SK-N-SH (cell line): ENCODE results near the gene ORC3. TPM values are rescaled to one million over a fixed set of nuclear protein-coding genes. Genes with fewer than 3 reads are reported as not detected.

ENCODE experiments used
- CTCF ChIA-PET: fragments of 300-600, 350-600 bp; formaldehyde crosslinking; extraction: SDS; loops from one replicate; lab custom pipeline; 2021; lab: Yijun Ruan, JAX
- POLR2A ChIA-PET: fragments of 350-600 bp; sonication (Branson Sonifier 250); formaldehyde crosslinking; extraction: SDS; loops from one replicate; lab custom pipeline; 2020; ENCODE audit warnings: antibody characterized with exemption, inconsistent platforms; lab: Yijun Ruan, JAX
- DNase-seq: peaks from one replicate; pipeline ENCODE4 v3.0.0; 2012
- H2AFZ ChIP-seq: fragments of 200-600 bp; sonication (generic); 2 replicates; pipeline ENCODE4 v1.8.1; 2016; ENCODE audit warnings: antibody characterized with exemption, mild to moderate bottlenecking, low read depth
- H3F3A ChIP-seq: fragments of 200-600 bp; sonication (generic); replicated peaks from 2 replicates; pipeline ENCODE3; 2016; ENCODE audit warnings: antibody characterized with exemption, mild to moderate bottlenecking; ENCODE audit not compliant: insufficient read depth
- H3K27ac ChIP-seq, 2 experiments: fragments of 200-500 bp in 1 of 2; fragments of 200-600 bp in 1 of 2; sonication (Bioruptor generic) in 1 of 2; sonication (generic), shearing (Covaris generic) in 1 of 2; 2 replicates each; pipeline versions ENCODE4 v1.5.1 to v1.6.1; 2014 to 2016; ENCODE audit warnings: low read depth in 2 of 2, inconsistent platforms in 1 of 2, low read length in 1 of 2, mild to moderate bottlenecking in 1 of 2, mixed read lengths in 1 of 2
- H3K27me3 ChIP-seq: fragments of 200-600 bp; sonication (generic), shearing (Covaris generic); 2 replicates; pipeline ENCODE4 v1.6.1; 2016; ENCODE audit warnings: mixed run types; ENCODE audit not compliant: insufficient read depth
- H3K36me3 ChIP-seq, 2 experiments: fragments of 200-500 bp in 1 of 2; fragments of 200-600 bp in 1 of 2; sonication (Bioruptor generic) in 1 of 2; sonication (generic) in 1 of 2; replicated peaks in 1 of 2; 2 replicates each; pipeline versions ENCODE3 to v1.5.1; 2014 to 2016; ENCODE audit warnings: low read length in 1 of 2, mild to moderate bottlenecking in 1 of 2; ENCODE audit not compliant: insufficient read depth in 2 of 2, control insufficient read depth in 1 of 2
- H3K4me1 ChIP-seq, 2 experiments: fragments of 200-500 bp in 1 of 2; fragments of 200-600 bp in 1 of 2; sonication (Bioruptor generic) in 1 of 2; sonication (generic), shearing (Covaris generic) in 1 of 2; 2 replicates each; pipeline versions ENCODE4 v1.5.1 to v1.6.1; 2014 to 2016; ENCODE audit warnings: low read depth in 1 of 2, low read length in 1 of 2, mixed run types in 1 of 2; ENCODE audit not compliant: insufficient read depth in 2 of 2, control insufficient read depth in 1 of 2
- H3K4me2 ChIP-seq: fragments of 200-600 bp; sonication (generic), shearing (Covaris generic); 2 replicates; pipeline ENCODE4 v1.6.1; 2017; ENCODE audit warnings: mixed run types
- H3K4me3 ChIP-seq, 2 experiments: fragments of 200-500 bp in 1 of 2; fragments of 200-600 bp in 1 of 2; sonication (Bioruptor generic) in 1 of 2; sonication (generic), shearing (Covaris generic) in 1 of 2; 2 replicates each; pipeline versions ENCODE4 v1.5.1 to v1.8.1; 2014 to 2016; ENCODE audit warnings: low read depth in 2 of 2, inconsistent platforms in 1 of 2, low read length in 1 of 2, mild to moderate bottlenecking in 1 of 2, mixed read lengths in 1 of 2, moderate library complexity in 1 of 2
- H3K79me2 ChIP-seq: fragments of 200-600 bp; sonication (generic); 2 replicates; pipeline ENCODE4 v1.8.1; 2017; ENCODE audit warnings: mild to moderate bottlenecking; ENCODE audit not compliant: insufficient read depth
- H3K9ac ChIP-seq: fragments of 200-600 bp; sonication (generic); 2 replicates; pipeline ENCODE4 v1.6.1; 2017; ENCODE audit warnings: mixed run types
- H3K9me2 ChIP-seq: fragments of 200-600 bp; sonication (generic); 2 replicates; pipeline ENCODE4 v1.6.1; 2017; ENCODE audit warnings: mixed run types
- H3K9me3 ChIP-seq: fragments of 200-600 bp; sonication (generic); 2 replicates; pipeline ENCODE4 v1.6.1; 2017; ENCODE audit warnings: mixed run types, mild to moderate bottlenecking, moderate library complexity
- H4K20me1 ChIP-seq: fragments of 200-600 bp; sonication (generic); 2 replicates; pipeline ENCODE4 v1.6.1; 2017; ENCODE audit warnings: mild to moderate bottlenecking, mixed run types; ENCODE audit not compliant: insufficient read depth
- CHD2 ChIP-seq: fragments of 150-350 bp; IDR thresholded peaks from 2 replicates; pipeline ENCODE4 v1.6.1; 2018; ENCODE audit warnings: low read length; ENCODE audit not compliant: partially characterized antibody
- ELF1 ChIP-seq: IDR thresholded peaks from 2 replicates; pipeline ENCODE4 v1.4.0; 2012
- EP300 ChIP-seq, 2 experiments: IDR thresholded peaks; 2 replicates each; pipeline versions ENCODE4 v1.4.0 to v1.6.1; 2012; ENCODE audit warnings: borderline replicate concordance in 1 of 2, low read depth in 1 of 2, low read length in 1 of 2
- FOXM1 ChIP-seq: IDR thresholded peaks from 2 replicates; pipeline ENCODE4 v1.4.0; 2012; ENCODE audit warnings: low read depth, mild to moderate bottlenecking
- GABPA ChIP-seq: IDR thresholded peaks from 2 replicates; pipeline ENCODE4 v1.4.0; 2012; ENCODE audit warnings: low read depth, mild to moderate bottlenecking
- GATA2 ChIP-seq: sonication (generic); formaldehyde crosslinking; IDR thresholded peaks from 2 replicates; pipeline ENCODE4 v1.5.0; 2020; ENCODE audit warnings: mild to moderate bottlenecking, missing genetic modification reagents
- JUND ChIP-seq: IDR thresholded peaks from 2 replicates; pipeline ENCODE4 v1.4.0; 2012
- MEF2A ChIP-seq: IDR thresholded peaks from 2 replicates; pipeline ENCODE4 v1.4.0; 2012; ENCODE audit warnings: low read depth, borderline replicate concordance
- NRF1 ChIP-seq: IDR thresholded peaks from 2 replicates; pipeline ENCODE4 v1.6.1; 2012; ENCODE audit warnings: low read depth, mild to moderate bottlenecking, low read length
- RFX5 ChIP-seq: IDR thresholded peaks from 2 replicates; pipeline ENCODE4 v1.6.1; 2012; ENCODE audit warnings: mild to moderate bottlenecking, improper control_type of control experiment, low read length
- TAF1 ChIP-seq: IDR thresholded peaks from 2 replicates; pipeline ENCODE4 v1.6.1; 2012; ENCODE audit warnings: low read depth, mild to moderate bottlenecking, low read length, moderate library complexity, borderline replicate concordance
- TEAD4 ChIP-seq: IDR thresholded peaks from 2 replicates; pipeline ENCODE4 v1.4.0; 2012; ENCODE audit warnings: mild to moderate bottlenecking, borderline replicate concordance; ENCODE audit not compliant: insufficient read depth
- WGBS: methylation state at CpG from one replicate; pipeline ENCODE4 v1.1.6; 2017; ENCODE audit warnings: low lambda C conversion rate; 5-methylcytosine and 5-hydroxymethylcytosine counted together
- polyA plus RNA-seq, 3 experiments: library from polyadenylated mRNA; depleted of rRNA; stranded (reverse); fragments of >200 nt; gene quantifications; 2 replicates each; pipeline ENCODE4 v1.2.3, GENCODE V29; 2012
- TF ChIP-seq, protein P1 (sequence below): IDR thresholded peaks from 2 replicates; pipeline ENCODE4 v1.6.1; 2012; ENCODE audit warnings: mild to moderate bottlenecking, low read depth, low read length, moderate library complexity
- TF ChIP-seq, protein P2 (sequence below): IDR thresholded peaks from 2 replicates; pipeline ENCODE4; 2012

ORC3 gene
- polyA plus RNA-seq, 1 of the 3 experiments (the other 2 are of a cell fraction) = 13.3 TPM

DNA sequence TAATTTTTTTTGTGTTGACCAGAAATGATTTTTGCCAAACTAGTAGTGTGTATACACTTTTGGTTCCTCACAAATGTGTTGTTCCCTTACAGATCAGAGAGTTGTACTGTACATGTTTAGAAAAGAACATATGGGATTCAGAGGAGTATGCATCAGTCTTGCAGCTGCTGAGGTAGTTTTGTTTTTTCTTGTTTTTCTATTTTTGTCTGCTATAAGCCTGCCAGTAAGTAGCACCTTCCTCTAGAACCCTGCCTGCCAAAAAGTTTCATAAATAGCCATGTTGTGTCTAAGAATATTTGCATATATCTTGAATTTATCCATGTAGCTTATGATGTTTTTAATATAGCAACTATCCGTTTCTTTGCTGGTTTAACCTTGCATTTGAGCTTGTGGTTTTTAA is 46.4 kb downstream of the ORC3 start:
- H4K20me1 ChIP-seq = no peaks in the 10 kb centered on the region

GRCh38 chr6:87637106-87637505 is 47.2 kb downstream of the ORC3 start:
- Histone ChIP-seq H4K20me1 (no peaks in the 10 kb centered on the region), H3K36me3 (peaks cover 24 to 42% of the 10 kb centered on the region in 2 experiments), H3K4me3 (no peak overlapping the region), H3F3A (no peaks in the 10 kb centered on the region), H3K9me2 (no peaks in the 10 kb centered on the region), H3K9me3 (no peaks in the 10 kb centered on the region), H3K27ac (no peak overlapping the region), H3K79me2 (no peaks in the 10 kb centered on the region), H3K4me1 (no peaks in the 10 kb centered on the region), H3K9ac (no peak overlapping the region), H2AFZ (no peak overlapping the region), H3K4me2 (no peak overlapping the region), H3K27me3 (no peaks in the 10 kb centered on the region)
- DNase-seq = no peak
- TF ChIP-seq NRF1 (no peak), GABPA (no peak), CHD2 (no peak)
- CTCF ChIA-PET = interaction anchor here (0.6 to 1.5 kb wide), 2 partner anchors 9 to 60 kb away, joined by 3 to 4 read pairs; no protein-coding TSS in a partner anchor
- WGBS = 93% methylated on average over 1 of the region's 1 CpG
- POLR2A ChIA-PET = no interaction called here

More for the DNA sequence above, 46.4 kb downstream of the ORC3 start:
- Histone ChIP-seq H3K27me3 (no peaks in the 10 kb centered on the region), H3K9me2 (no peaks in the 10 kb centered on the region), H3K4me1 (no peaks in the 10 kb centered on the region), H3K4me3 (no peak overlapping the region)
- 88% methylated on average over 1 of the region's 1 CpG for WGBS
- no peak for DNase-seq
- TF ChIP-seq CHD2 = no peak
- no peak for TF ChIP-seq RFX5
- TF ChIP-seq TEAD4 = no peak
- TF ChIP-seq MEF2A = no peak
- no peak for TF ChIP-seq ELF1
- TF ChIP-seq FOXM1 = no peak
- TF ChIP-seq, protein P1, sequence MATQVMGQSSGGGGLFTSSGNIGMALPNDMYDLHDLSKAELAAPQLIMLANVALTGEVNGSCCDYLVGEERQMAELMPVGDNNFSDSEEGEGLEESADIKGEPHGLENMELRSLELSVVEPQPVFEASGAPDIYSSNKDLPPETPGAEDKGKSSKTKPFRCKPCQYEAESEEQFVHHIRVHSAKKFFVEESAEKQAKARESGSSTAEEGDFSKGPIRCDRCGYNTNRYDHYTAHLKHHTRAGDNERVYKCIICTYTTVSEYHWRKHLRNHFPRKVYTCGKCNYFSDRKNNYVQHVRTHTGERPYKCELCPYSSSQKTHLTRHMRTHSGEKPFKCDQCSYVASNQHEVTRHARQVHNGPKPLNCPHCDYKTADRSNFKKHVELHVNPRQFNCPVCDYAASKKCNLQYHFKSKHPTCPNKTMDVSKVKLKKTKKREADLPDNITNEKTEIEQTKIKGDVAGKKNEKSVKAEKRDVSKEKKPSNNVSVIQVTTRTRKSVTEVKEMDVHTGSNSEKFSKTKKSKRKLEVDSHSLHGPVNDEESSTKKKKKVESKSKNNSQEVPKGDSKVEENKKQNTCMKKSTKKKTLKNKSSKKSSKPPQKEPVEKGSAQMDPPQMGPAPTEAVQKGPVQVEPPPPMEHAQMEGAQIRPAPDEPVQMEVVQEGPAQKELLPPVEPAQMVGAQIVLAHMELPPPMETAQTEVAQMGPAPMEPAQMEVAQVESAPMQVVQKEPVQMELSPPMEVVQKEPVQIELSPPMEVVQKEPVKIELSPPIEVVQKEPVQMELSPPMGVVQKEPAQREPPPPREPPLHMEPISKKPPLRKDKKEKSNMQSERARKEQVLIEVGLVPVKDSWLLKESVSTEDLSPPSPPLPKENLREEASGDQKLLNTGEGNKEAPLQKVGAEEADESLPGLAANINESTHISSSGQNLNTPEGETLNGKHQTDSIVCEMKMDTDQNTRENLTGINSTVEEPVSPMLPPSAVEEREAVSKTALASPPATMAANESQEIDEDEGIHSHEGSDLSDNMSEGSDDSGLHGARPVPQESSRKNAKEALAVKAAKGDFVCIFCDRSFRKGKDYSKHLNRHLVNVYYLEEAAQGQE = no peak
- TF ChIP-seq, protein P2, sequence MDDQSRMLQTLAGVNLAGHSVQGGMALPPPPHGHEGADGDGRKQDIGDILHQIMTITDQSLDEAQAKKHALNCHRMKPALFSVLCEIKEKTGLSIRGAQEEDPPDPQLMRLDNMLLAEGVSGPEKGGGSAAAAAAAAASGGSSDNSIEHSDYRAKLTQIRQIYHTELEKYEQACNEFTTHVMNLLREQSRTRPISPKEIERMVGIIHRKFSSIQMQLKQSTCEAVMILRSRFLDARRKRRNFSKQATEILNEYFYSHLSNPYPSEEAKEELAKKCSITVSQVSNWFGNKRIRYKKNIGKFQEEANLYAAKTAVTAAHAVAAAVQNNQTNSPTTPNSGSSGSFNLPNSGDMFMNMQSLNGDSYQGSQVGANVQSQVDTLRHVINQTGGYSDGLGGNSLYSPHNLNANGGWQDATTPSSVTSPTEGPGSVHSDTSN = no peak
- no peak for TF ChIP-seq GABPA
- no peak for TF ChIP-seq TAF1
- TF ChIP-seq GATA2 (CRISPR knock-in tag) = no peak
- TF ChIP-seq JUND = no peak
- TF ChIP-seq EP300 (IDR thresholded peaks at IDR 0.05; ENCODE audit: borderline replicate concordance in 1 of 2, low read depth in 1 of 2, low read length in 1 of 2) = no peak
- TF ChIP-seq, all 33 proteins: peak for 0
- ChIA-PET CTCF (no interaction called here), POLR2A (no interaction called here)
- H3K36me3 ChIP-seq = peaks cover 24 to 42% of the 10 kb centered on the region in 2 experiments
- H3K9me3 ChIP-seq = no peaks in the 10 kb centered on the region
- no peak overlapping the region for H3K9ac ChIP-seq
- H3F3A ChIP-seq = no peaks in the 10 kb centered on the region
- no peaks in the 10 kb centered on the region for H3K79me2 ChIP-seq
- H2AFZ ChIP-seq = no peak overlapping the region
- no peak overlapping the region for H3K4me2 ChIP-seq
- no peak overlapping the region for H3K27ac ChIP-seq
